BLaER1 (cell line): ENCODE results near the gene ZFPM1.
"Not testable (repeated sequence)": the region's sequence is repeated elsewhere in the genome, so short reads cannot be mapped to it uniquely, and the experiment has no call there.

Experiments used
- H3K27ac ChIP-seq: shearing (Covaris generic); formaldehyde crosslinking; 2 replicates; pipeline ENCODE4 v1.8.1; 2022
- H3K27me3 ChIP-seq: shearing (Covaris generic); formaldehyde crosslinking; 2 replicates; pipeline ENCODE4 v1.8.1; 2022
- H3K36me3 ChIP-seq: shearing (Covaris generic); formaldehyde crosslinking; 2 replicates; pipeline ENCODE4 v1.8.1; 2022
- H3K4me1 ChIP-seq: shearing (Covaris generic); formaldehyde crosslinking; 2 replicates; pipeline ENCODE4 v1.8.1; 2022
- H3K4me2 ChIP-seq: shearing (Covaris generic); formaldehyde crosslinking; 2 replicates; pipeline ENCODE4 v1.8.1; 2022
- H3K4me3 ChIP-seq: shearing (Covaris generic); formaldehyde crosslinking; 2 replicates; pipeline ENCODE4 v1.8.1; 2022
- H3K9ac ChIP-seq: shearing (Covaris generic); formaldehyde crosslinking; 2 replicates; pipeline ENCODE4 v1.8.1; 2022
- H3K9me3 ChIP-seq: shearing (Covaris generic); formaldehyde crosslinking; 2 replicates; pipeline ENCODE4 v1.8.1; 2022
- H4K20me1 ChIP-seq: shearing (Covaris generic); formaldehyde crosslinking; 2 replicates; pipeline ENCODE4 v1.8.1; 2022
- Cebpa-rat ChIP-seq: shearing (Covaris generic); IDR thresholded peaks from 2 replicates; pipeline ENCODE4 v1.8.1; 2022

Gene ZFPM1

DNA sequence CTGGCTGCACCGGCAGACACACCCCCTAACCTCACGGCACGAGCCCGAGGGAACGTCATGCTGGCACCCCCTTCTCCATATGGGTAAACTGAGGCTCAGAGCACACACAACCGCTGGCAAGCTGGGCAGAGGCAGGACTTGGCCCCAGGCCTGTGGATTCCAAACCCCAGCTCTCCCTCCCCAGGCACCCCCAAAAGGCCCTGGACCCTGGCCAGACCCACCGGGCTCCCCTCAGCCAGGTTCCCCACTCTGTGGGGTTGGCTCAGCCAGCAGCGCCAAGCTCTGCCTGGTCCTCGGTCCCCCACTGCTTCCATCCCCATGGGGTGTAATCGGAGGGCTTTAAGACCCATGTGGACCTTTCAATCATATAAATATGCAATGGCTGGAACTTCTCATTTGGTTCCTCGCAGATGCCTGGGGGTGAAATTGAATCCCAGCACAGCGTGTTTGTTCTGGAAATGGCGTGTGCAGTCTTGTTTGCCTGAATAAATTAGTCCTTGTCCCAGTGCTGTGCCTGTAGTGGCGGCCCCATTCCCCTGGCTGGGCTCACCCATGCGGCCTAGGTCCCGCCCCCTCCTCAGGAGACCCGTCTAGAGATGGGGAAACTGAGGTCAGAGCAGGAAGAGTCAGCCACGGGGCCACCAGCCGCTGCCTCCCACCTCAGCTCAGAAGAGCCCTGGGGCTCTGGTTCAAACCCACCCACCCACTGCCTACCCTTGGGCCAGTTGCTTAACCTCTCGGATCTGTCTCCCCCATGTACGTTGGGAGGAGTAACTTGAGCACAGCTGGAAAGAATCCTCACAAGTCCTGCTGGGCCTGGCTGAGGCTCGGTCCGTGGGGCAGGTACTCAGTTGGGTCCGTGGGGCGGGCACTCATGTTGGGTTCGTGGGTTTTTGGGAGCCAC lies 57.3 kb downstream of the ZFPM1 start:
- H3K27ac ChIP-seq, result no peak overlapping the region
- no peak overlapping the region for H3K4me3 ChIP-seq
- peaks cover 68% of the 10 kb centered on the region for H4K20me1 ChIP-seq
- peaks cover 36% of the 10 kb centered on the region for H3K4me1 ChIP-seq
- TF ChIP-seq Cebpa-rat, result no peak
- H3K36me3 ChIP-seq, result peaks cover 49% of the 10 kb centered on the region
- H3K9me3 ChIP-seq, result no peaks in the 10 kb centered on the region
- H3K4me2 ChIP-seq, result no peak overlapping the region
- no peaks in the 10 kb centered on the region for H3K27me3 ChIP-seq
- no peak overlapping the region for H3K9ac ChIP-seq

DNA sequence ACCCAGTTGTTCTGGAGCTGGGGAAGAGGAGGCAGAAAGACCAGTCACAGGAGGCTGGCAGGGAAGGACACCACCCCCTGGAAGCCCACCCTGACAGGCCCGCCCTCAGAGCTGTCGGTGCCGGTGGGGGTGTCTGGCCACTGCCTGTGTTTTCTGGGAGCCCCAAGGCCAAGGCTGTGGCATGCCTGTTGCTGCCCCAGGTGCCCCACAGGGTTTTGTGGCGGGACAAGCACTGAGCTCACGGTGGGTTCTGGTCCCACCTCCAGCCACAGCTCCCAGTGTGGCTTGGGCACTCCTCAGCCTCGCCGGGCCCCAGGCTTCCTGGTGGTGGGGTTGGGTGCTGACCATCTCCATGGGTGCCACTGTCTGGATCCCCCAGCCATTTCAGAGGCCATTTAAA lies 58.0 kb downstream of the ZFPM1 start:
- Histone ChIP-seq H3K4me1 (peaks cover 30% of the 10 kb centered on the region), H3K27ac (no peak overlapping the region)

DNA sequence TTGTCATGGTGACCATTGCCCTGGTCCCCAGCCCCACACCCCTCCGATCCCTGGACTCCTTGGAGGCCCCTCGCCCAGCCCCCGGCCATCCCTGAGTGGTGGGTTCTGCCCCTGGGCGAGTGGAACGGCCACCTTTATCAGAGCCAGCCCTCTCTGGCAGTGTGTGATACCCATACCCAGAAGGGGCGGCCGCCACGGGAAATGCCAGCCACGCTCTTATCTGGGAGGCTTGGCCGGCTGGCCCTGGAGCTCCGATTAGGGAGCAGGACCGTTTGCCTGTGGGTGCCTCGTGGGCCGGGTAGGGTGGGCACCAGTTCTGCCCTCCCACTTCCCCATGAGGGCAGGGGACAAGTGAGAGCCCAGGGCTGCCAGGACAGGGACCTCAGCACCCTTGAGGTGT lies 58.8 kb downstream of the ZFPM1 start:
- Histone ChIP-seq H3K36me3 (peaks cover 61% of the 10 kb centered on the region), H3K4me2 (no peak overlapping the region), H3K4me1 (peaks cover 25% of the 10 kb centered on the region), H3K27me3 (no peaks in the 10 kb centered on the region), H4K20me1 (peaks cover 69% of the 10 kb centered on the region), H3K9me3 (no peaks in the 10 kb centered on the region), H3K4me3 (no peak overlapping the region), H3K9ac (no peak overlapping the region), H3K27ac (no peak overlapping the region)
- no peak for TF ChIP-seq Cebpa-rat

More for the DNA sequence above, 58.0 kb downstream of the ZFPM1 start:
- Histone ChIP-seq H3K9ac (no peak overlapping the region), H3K36me3 (peaks cover 56% of the 10 kb centered on the region), H3K4me3 (no peak overlapping the region), H4K20me1 (peaks cover 69% of the 10 kb centered on the region), H3K27me3 (no peaks in the 10 kb centered on the region), H3K4me2 (no peak overlapping the region), H3K9me3 (no peaks in the 10 kb centered on the region)
- TF ChIP-seq Cebpa-rat, result no peak

DNA sequence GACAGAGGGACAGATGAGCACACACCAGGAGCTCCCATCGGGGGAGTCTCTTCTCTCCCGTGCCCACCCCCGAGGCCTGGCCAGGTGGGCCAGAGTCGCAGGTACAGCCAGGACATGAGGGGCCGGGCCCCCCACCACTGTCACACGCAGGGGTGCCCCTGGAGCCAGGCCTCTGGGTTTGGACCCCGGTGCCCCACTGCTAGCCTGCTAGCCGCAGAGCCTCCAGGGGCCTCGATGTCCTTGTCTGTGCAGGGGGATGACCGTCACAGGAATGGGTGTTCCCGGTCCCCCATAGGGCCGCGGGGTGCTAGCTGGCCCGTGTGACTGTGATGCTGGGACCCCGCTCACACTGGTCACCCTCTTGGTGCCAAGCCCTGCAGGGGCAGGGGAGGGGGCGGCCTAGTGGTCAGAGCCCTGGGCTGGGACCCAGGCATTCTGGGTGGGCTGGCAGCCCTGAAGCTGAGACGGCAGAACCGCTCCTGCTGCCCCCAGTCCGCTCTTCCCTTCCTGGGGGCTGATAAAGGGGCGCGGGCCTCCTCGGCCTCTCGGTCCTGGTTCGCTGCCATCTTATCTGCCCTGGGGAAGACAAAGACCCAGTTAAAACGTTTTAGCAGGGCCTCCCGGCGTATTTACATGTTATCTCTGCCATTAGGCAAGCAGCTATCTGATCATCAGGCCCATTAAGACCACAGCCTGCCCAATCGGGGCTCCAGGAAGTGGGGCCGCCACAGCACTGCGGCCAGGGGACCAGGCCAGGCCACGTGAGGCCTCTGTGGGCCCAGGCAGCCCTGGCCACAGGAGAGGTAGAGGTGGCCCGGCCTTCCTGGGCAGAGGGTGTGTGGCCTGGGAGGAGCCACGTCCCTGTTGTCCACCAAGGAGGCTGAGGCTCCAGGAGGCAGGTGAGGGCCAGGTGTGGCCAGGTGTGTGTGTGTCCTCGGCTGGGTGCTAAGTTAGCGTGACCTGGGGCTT lies 59.9 kb downstream of the ZFPM1 start:
- Histone ChIP-seq H3K4me1 (peaks cover 14% of the 10 kb centered on the region; the same call in 1 of the 2 replicates), H3K36me3 (peaks cover 50% of the 10 kb centered on the region), H3K4me3 (no peak overlapping the region), H3K9ac (no peak overlapping the region), H3K27ac (no peak overlapping the region), H4K20me1 (peaks cover 58% of the 10 kb centered on the region), H3K4me2 (no peak overlapping the region), H3K27me3 (no peaks in the 10 kb centered on the region), H3K9me3 (no peaks in the 10 kb centered on the region)
- no peak for TF ChIP-seq Cebpa-rat

DNA sequence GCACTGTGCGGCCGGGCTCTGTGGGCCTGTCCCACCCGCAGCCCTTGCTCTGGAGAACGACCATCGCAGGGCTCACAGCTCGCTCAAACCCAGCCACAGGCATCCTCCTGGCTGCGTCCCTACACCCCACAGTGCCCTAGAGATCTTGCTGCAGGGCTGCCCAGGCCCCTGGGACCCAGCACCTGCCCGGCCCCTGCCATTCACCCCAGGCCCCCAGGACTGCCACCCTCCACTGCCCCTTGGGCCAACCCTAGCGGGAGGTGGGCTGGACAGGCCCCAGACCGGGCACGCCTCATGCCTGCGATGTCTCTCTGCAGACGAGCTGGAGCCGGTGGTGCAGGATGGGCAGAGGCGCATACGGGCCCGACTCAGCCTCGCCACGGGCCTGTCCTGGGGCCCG lies 61.0 kb downstream of the ZFPM1 start:
- no peak for TF ChIP-seq Cebpa-rat
- H4K20me1 ChIP-seq, result peaks cover 47% of the 10 kb centered on the region
- no peak overlapping the region for H3K27ac ChIP-seq
- peaks cover 40% of the 10 kb centered on the region for H3K36me3 ChIP-seq
- H3K4me1 ChIP-seq, result peaks cover 5% of the 10 kb centered on the region; the same call in 1 of the 2 replicates
- H3K9me3 ChIP-seq, result no peaks in the 10 kb centered on the region
- H3K27me3 ChIP-seq, result no peaks in the 10 kb centered on the region
- no peak overlapping the region for H3K9ac ChIP-seq
- no peak overlapping the region for H3K4me3 ChIP-seq
- no peak overlapping the region for H3K4me2 ChIP-seq

DNA sequence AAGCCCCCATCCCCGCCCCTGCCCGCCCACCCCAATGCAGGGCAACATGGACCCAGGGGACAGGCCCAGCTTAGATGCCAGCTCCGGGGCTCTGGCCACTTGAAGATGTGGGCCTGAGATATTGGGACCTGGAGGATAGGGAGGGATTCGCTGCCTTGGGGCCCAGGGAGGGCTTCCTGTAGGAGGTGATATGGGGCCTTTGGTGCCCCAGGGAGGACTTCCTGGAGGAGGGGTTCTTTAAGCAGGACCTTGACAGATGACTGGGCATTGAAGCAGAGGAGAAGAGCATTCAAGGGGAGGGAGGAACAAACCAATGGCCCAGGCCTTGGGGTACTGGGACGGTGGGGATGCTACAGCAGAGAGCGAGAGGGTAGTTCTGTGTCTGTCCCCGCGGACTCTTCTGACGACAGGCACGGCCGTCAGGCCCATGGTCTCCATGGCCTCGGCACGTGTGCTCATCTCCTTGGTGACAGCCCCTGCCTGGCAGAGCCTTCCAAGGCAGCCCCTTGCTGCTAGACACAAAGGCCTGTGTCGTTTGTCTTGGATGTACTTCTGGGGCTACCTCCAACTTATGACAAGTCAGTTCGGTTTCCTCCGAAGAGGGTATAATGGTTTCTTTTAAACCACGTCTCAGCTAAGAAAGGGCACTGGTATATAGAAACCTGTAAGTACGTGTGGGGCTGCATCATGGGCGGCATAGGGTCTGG lies 61.6 kb downstream of the ZFPM1 start:
- Histone ChIP-seq H3K4me1 (no peaks in the 10 kb centered on the region), H3K9ac (no peak overlapping the region)

DNA sequence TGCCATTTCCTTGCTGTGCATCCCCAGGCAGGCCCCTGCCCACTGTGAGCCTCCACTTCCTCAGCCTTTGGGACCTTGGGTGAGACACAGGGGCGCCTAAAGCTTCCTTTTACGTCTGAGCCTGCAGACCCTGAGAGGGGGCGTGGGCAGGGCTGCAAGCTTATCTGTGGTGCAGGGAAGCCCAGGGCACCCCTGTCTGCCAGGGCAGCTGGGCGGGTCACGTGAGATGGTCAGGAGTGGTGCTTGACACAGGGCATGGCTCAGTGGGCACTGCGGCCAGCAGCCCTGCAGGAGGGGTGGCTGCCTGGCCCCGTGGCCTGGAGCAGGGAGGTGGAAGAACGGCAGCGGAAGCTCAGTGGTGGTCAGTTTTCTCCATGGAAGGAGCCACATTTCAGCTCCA lies 62.3 kb downstream of the ZFPM1 start:
- no peak overlapping the region for H3K27ac ChIP-seq
- no peaks in the 10 kb centered on the region for H3K27me3 ChIP-seq
- no peak overlapping the region for H3K4me3 ChIP-seq
- H4K20me1 ChIP-seq, result peaks cover 35% of the 10 kb centered on the region
- H3K36me3 ChIP-seq, result peaks cover 36% of the 10 kb centered on the region
- no peak for TF ChIP-seq Cebpa-rat
- no peaks in the 10 kb centered on the region for H3K9me3 ChIP-seq
- H3K4me2 ChIP-seq, result no peak overlapping the region
- no peaks in the 10 kb centered on the region for H3K4me1 ChIP-seq
- no peak overlapping the region for H3K9ac ChIP-seq

More for the DNA sequence above, 61.6 kb downstream of the ZFPM1 start:
- Histone ChIP-seq H3K27me3 (no peaks in the 10 kb centered on the region), H3K36me3 (peaks cover 36% of the 10 kb centered on the region), H3K27ac (no peak overlapping the region), H3K4me2 (no peak overlapping the region), H4K20me1 (peaks cover 42% of the 10 kb centered on the region), H3K4me3 (no peak overlapping the region), H3K9me3 (no peaks in the 10 kb centered on the region)
- TF ChIP-seq Cebpa-rat, result no peak

DNA sequence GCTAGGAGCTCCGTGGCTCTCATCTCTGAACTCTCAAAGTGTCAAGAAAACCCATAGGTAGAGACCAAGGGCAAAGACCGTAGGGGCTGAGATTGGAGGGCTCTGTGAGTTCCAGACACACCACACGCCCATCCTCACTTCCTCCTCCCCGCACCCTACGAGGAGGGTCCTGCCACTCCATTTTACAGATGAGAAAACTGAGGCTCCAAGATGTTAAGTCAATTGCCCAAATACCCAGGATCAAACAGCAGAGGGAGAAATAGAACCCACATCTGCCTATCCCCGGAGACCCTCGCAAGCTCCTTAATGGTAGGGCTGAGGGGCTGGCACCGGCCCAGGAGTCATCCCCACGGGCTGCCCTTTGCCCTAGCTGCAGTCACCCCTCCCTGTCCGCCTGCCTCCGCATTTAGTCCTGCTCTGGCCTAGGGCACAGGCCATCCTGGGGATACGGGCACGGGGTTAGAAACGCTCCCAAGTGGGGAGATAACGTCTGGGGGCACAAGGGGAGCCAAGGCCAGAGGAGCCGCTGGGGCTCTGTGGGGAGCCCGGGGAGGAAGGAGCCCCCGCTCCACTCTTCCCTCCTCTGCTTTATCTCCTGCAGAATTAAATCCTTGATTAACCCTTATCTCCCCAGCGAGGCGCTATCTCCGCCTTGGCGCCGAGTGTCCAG lies 63.0 kb downstream of the ZFPM1 start:
- H3K9me3 ChIP-seq, result no peaks in the 10 kb centered on the region
- no peak overlapping the region for H3K4me2 ChIP-seq
- peaks cover 36% of the 10 kb centered on the region for H3K36me3 ChIP-seq
- peaks cover 32% of the 10 kb centered on the region; the same call in 1 of the 2 replicates for H4K20me1 ChIP-seq
- no peak for TF ChIP-seq Cebpa-rat
- H3K27ac ChIP-seq, result no peak overlapping the region
- H3K27me3 ChIP-seq, result no peaks in the 10 kb centered on the region
- no peaks in the 10 kb centered on the region for H3K4me1 ChIP-seq
- H3K4me3 ChIP-seq, result no peak overlapping the region
- no peak overlapping the region for H3K9ac ChIP-seq

DNA sequence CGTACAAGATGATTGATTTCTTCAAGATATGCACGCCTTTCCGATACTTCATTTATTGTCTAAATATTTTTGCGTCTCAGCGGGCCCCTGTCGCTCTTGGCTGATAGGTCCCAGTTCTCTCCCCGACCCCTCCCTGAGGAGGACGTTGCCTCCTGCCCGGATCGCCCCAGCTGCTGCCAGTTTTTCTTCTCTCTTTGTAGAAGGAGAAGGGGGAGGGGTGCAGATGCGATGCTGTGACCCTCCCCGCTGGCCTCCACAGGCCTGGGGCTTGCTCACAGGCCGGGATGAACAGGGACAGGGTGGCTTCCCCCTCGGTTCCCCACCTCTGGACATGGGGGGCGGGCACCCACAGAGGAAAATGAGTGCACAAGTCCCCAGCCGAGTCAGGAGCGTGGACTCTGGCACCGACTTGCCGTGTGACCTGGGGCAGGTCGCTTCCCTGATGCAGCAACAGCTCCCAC lies 63.6 kb downstream of the ZFPM1 start:
- H3K9me3 ChIP-seq, result no peaks in the 10 kb centered on the region
- H3K4me1 ChIP-seq, result no peaks in the 10 kb centered on the region
- no peak overlapping the region for H3K4me2 ChIP-seq
- H3K27ac ChIP-seq, result no peak overlapping the region
- TF ChIP-seq Cebpa-rat, result no peak
- peaks cover 39% of the 10 kb centered on the region for H3K36me3 ChIP-seq
- no peak overlapping the region for H3K4me3 ChIP-seq
- peaks cover 26% of the 10 kb centered on the region; the same call in 1 of the 2 replicates for H4K20me1 ChIP-seq
- no peaks in the 10 kb centered on the region for H3K27me3 ChIP-seq
- H3K9ac ChIP-seq, result no peak overlapping the region

DNA sequence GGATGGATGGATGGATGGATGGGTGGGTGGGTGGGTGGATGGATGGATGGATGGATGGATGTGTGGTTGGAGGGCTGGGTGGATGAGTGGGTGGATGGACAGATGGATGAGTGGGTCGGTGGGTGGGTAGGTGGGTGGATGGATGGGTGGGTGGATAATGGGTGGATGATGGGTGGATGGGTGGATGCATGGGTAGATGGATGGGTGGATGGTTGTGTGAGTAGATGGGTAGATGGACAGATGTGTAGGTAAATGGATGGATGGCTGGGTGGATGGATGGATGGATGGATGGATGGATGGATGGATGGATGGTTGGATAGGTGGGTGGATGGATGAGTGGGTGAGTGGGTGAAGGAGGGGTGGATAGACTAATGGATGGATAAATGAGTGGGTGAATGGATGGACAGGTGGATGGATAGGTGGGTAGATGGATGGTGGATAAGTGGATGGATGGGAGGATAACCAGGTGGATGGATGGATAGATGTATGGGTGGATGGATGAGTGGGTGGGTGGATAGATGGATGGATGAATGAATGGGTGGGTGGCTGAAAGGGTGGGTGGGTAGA lies 64.2 kb downstream of the ZFPM1 start:
- peaks cover 29% of the 10 kb centered on the region for H4K20me1 ChIP-seq
- not testable (repeated sequence) for H3K9me3 ChIP-seq, H3K4me2 ChIP-seq, H3K27me3 ChIP-seq, H3K27ac ChIP-seq, H3K4me3 ChIP-seq, H3K9ac ChIP-seq, H3K4me1 ChIP-seq
- peaks cover 45% of the 10 kb centered on the region for H3K36me3 ChIP-seq

DNA sequence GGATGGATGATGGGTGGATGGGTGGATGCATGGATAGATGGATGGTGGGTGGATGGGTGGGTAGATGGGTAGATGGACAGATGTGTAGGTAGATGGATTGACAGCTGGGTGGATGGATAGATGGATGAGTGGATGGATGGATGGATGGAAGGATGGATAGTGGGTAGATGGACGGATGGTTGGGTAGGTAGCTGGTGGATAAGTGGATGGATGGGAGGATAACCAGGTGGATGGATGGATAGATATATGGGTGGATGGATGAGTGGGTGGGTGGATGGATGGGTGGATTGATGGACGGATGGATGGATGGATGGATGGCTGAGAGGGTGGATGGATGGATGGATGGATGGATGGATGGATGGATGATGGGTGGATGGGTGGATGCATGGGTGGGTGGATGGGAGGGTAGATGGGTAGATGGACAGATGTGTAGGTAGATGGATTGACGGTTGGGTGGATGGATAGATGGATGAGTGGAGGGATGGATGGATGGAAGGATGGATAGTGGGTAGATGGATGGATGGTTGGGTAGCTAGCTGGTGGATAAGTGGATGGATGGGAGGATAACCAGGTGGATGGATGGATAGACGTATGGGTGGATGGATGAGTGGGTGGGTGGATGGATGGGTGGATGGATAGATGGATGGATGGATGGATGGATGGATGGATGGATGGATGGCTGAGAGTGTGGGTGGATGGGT lies 65.5 kb downstream of the ZFPM1 start:
- not testable (repeated sequence) for H3K27ac ChIP-seq, H3K4me2 ChIP-seq, H3K27me3 ChIP-seq, H3K9me3 ChIP-seq, H3K4me3 ChIP-seq, H3K9ac ChIP-seq
- Histone ChIP-seq H3K36me3 (peaks cover 37% of the 10 kb centered on the region), H3K4me1 (peaks cover 18% of the 10 kb centered on the region), H4K20me1 (peaks cover 32% of the 10 kb centered on the region)
